ENCODE data around the gene CEP135. TPM values are rescaled to one million over a fixed set of nuclear protein-coding genes. Genes with fewer than 3 reads are reported as not detected.

The CEP135 gene
- total RNA-seq, 1 experiment from 2014 or later: 19.1 TPM

DNA sequence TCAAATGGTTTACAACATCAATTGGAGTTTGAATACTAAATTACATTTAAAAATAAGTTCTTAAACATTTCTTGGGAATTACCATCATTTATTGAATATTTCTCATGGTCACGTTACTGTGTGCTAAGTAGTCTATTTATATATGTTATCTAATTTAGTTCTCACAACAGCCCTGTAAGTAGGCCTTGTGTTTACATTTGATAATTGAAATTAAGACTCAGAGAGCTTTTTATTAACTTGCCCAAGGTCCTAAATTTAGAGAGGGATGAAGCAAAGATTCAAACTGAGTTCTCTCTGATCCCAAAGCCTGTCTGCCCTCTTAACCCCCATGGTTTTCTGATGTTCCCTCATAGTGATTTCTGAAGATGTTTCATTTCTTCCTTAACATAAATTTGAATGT, 103.7 kb downstream of the CEP135 start:
- TF ChIP-seq, protein P1, sequence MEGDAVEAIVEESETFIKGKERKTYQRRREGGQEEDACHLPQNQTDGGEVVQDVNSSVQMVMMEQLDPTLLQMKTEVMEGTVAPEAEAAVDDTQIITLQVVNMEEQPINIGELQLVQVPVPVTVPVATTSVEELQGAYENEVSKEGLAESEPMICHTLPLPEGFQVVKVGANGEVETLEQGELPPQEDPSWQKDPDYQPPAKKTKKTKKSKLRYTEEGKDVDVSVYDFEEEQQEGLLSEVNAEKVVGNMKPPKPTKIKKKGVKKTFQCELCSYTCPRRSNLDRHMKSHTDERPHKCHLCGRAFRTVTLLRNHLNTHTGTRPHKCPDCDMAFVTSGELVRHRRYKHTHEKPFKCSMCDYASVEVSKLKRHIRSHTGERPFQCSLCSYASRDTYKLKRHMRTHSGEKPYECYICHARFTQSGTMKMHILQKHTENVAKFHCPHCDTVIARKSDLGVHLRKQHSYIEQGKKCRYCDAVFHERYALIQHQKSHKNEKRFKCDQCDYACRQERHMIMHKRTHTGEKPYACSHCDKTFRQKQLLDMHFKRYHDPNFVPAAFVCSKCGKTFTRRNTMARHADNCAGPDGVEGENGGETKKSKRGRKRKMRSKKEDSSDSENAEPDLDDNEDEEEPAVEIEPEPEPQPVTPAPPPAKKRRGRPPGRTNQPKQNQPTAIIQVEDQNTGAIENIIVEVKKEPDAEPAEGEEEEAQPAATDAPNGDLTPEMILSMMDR (conservative IDR thresholded peaks at IDR 0.05; ENCODE audit: low read depth, low read length): no peak
- TF ChIP-seq EZH2 (IDR thresholded peaks at IDR 0.05; ENCODE audit: low read length, unreplicated experiment) (no peak), EZH2phosphoT487 (IDR thresholded peaks at IDR 0.05; ENCODE audit: borderline replicate concordance, low read length) (no peak)
- peaks cover 7% of the 10 kb centered on the region; the same call in 1 of the 2 replicates for H3K4me1 ChIP-seq (ENCODE audit: insufficient read depth, low read length)
- no peak for ATAC-seq

DNA sequence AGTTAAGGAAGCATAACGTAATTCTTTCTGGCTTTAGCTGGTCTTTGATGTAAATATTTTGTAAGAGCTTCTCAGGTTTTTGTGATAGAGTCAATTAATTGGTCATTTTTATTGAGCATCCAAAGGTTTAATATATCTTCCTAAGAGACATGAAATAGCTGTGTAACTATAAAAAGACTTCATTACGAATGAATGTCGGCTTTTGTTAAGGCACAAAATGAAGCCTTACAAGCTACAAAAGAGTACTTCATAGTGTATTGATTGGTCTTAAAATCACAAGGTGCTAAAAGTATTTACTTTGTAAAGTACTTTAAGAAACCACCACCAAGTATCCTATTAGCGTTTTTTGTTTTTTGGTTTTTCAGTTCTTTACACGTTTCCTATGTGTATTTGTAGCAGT, 104.2 kb downstream of the CEP135 start:
- Histone ChIP-seq H4K20me1 (ENCODE audit: low read length) (no peaks in the 10 kb centered on the region), H3K4me3 (ENCODE audit: low read length) (no peak overlapping the region), H3K9me2 (replicated peaks; ENCODE audit: low read length) (no peaks in the 10 kb centered on the region), H3K4me2 (ENCODE audit: low read length) (no peak overlapping the region), H3K27me3 (ENCODE audit: low read length) (peaks cover 32% of the 10 kb centered on the region), H3K79me2 (ENCODE audit: low read length) (no peaks in the 10 kb centered on the region), H3K36me3 (ENCODE audit: low read depth, low read length) (no peaks in the 10 kb centered on the region), H3F3A (ENCODE audit: low read length, unreplicated experiment) (no peaks in the 10 kb centered on the region), H2AFZ (ENCODE audit: low read length) (no peak overlapping the region), H3K27ac (ENCODE audit: low read length) (no peak overlapping the region), H3K9ac (ENCODE audit: low read length) (no peak overlapping the region), H3K9me3 (ENCODE audit: low read length) (no peaks in the 10 kb centered on the region), H3K4me1 (ENCODE audit: insufficient read depth, low read length) (peaks cover 7% of the 10 kb centered on the region; the same call in 1 of the 2 replicates)
- BruUV-seq (replicated peaks): no TSS peak
- TF ChIP-seq EZH2phosphoT487 (IDR thresholded peaks at IDR 0.05; ENCODE audit: borderline replicate concordance, low read length) (no peak), EZH2 (IDR thresholded peaks at IDR 0.05; ENCODE audit: low read length, unreplicated experiment) (no peak)
- TF ChIP-seq, protein P1 (conservative IDR thresholded peaks at IDR 0.05; ENCODE audit: low read depth, low read length): no peak
- CTCF ChIA-PET: no interaction called here
- no peak for ATAC-seq
- POLR2A ChIA-PET (ENCODE audit: unreplicated experiment): no interaction called here
- intact Hi-C loops (cut with micrococcal nuclease): no loop called here
- DNase-seq: no peak

More for the DNA sequence above, 103.7 kb downstream of the CEP135 start:
- no peak for DNase-seq
- H3K4me3 ChIP-seq (ENCODE audit: low read length): no peak overlapping the region
- BruUV-seq (replicated peaks): no TSS peak
- intact Hi-C loops (cut with micrococcal nuclease): no loop called here
- CTCF ChIA-PET: no interaction called here
- no peak overlapping the region for H2AFZ ChIP-seq (ENCODE audit: low read length)
- no peaks in the 10 kb centered on the region for H4K20me1 ChIP-seq (ENCODE audit: low read length)
- no peaks in the 10 kb centered on the region for H3K9me3 ChIP-seq (ENCODE audit: low read length)
- no peaks in the 10 kb centered on the region for H3F3A ChIP-seq (ENCODE audit: low read length, unreplicated experiment)
- POLR2A ChIA-PET (ENCODE audit: unreplicated experiment): no interaction called here
- H3K36me3 ChIP-seq (ENCODE audit: low read depth, low read length): no peaks in the 10 kb centered on the region
- H3K27me3 ChIP-seq (ENCODE audit: low read length): peaks cover 32% of the 10 kb centered on the region
- no peak overlapping the region for H3K9ac ChIP-seq (ENCODE audit: low read length)
- H3K4me2 ChIP-seq (ENCODE audit: low read length): no peak overlapping the region
- H3K27ac ChIP-seq (ENCODE audit: low read length): no peak overlapping the region
- no peaks in the 10 kb centered on the region for H3K79me2 ChIP-seq (ENCODE audit: low read length)
- H3K9me2 ChIP-seq (replicated peaks; ENCODE audit: low read length): no peaks in the 10 kb centered on the region

DNA sequence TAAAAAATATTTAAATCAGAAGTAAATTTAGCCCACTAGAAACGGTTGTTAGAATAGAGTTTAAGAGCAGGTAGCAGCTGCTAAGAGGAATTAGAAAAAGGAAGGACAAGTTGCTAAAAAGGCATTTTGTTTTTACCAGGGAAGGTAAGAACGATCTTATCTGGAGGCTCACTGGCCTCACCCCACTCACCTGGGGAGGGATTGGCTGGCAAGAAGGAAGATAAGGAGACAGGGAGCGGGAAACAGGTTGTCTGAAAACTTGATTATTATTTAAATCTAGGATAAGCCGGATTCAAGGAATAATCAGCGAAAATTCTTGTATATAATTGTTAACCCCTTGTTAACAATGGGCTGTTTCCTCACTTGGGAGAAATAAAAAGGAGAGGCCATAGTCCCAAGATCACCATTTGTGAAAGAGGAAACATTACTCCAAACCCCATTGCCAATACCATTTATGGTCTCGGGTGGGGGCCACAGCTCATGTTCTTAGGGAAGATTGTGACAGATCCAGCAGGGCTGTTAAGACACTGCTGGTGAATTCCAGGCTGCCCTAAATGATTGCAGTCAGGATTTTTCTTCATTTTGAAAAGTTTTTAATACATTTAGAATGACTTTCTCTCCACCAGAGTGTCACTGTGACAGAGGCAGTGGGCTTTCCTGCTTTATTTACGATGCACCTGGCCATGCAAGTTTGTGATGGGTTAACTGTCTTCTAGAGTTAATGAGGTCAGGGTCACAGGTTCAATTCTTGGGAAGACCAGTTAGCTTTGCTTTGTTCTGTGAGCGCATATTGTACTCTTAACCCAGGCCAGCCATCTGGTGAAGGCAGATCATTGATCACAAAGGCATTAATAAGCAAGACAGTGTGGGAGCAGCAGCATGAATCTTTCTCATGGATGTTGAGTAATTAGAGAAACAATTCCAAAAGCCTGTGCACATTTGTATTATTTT, 106.6 kb downstream of the CEP135 start:
- Histone ChIP-seq H3K36me3 (ENCODE audit: low read depth, low read length) (no peaks in the 10 kb centered on the region), H3K9ac (ENCODE audit: low read length) (no peak overlapping the region), H3F3A (ENCODE audit: low read length, unreplicated experiment) (no peaks in the 10 kb centered on the region), H3K27ac (ENCODE audit: low read length) (no peak overlapping the region), H3K27me3 (ENCODE audit: low read length) (peaks cover 20% of the 10 kb centered on the region), H3K4me1 (ENCODE audit: insufficient read depth, low read length) (no peaks in the 10 kb centered on the region), H3K4me2 (ENCODE audit: low read length) (no peak overlapping the region), H3K9me3 (ENCODE audit: low read length) (no peaks in the 10 kb centered on the region), H3K4me3 (ENCODE audit: low read length) (no peak overlapping the region), H4K20me1 (ENCODE audit: low read length) (no peaks in the 10 kb centered on the region), H2AFZ (ENCODE audit: low read length) (no peak overlapping the region), H3K79me2 (ENCODE audit: low read length) (no peaks in the 10 kb centered on the region), H3K9me2 (replicated peaks; ENCODE audit: low read length) (no peaks in the 10 kb centered on the region)
- POLR2A ChIA-PET (ENCODE audit: unreplicated experiment): no interaction called here
- TF ChIP-seq EZH2 (IDR thresholded peaks at IDR 0.05; ENCODE audit: low read length, unreplicated experiment) (no peak), EZH2phosphoT487 (IDR thresholded peaks at IDR 0.05; ENCODE audit: borderline replicate concordance, low read length) (no peak)
- TF ChIP-seq, protein P1 (conservative IDR thresholded peaks at IDR 0.05; ENCODE audit: low read depth, low read length): no peak
- ATAC-seq (no peak), DNase-seq (no peak)
- CTCF ChIA-PET: no interaction called here
- no TSS peak for BruUV-seq (replicated peaks)
- intact Hi-C loops (cut with micrococcal nuclease): no loop called here

Measured in PC-3 (cell line).